Measurements from ENCODE around the gene ZNF561. TPM values are rescaled to one million over a fixed set of nuclear protein-coding genes. Genes with fewer than 3 reads are reported as not detected.

ZNF561 gene
- total and polyA plus RNA-seq, 9 of the 15 experiments (the other 6 are each of a cell fraction or from before 2014, with no cell fraction given), result 13.9 to 34.9 (median 23.6) TPM

- peak in 1 of 2 experiments; percentile 87; a peak in 1 of 4 replicates for TF ChIP-seq ZNF318 (IDR thresholded peaks at IDR 0.05; ENCODE audit: borderline replicate concordance in 1 of 2, low read depth in 1 of 2)
- peak; percentile 67 to 79; a peak in 3 of 4 replicates for TF ChIP-seq FOXK2 (conservative IDR thresholded peaks at IDR 0.05 in 1 of 2, IDR thresholded peaks at IDR 0.05 in 1 of 2; ENCODE audit: low read depth in 2 of 2)
- no peak for TF ChIP-seq ARHGAP35 (IDR thresholded peaks at IDR 0.05; ENCODE audit: partially characterized antibody)
- no peak for TF ChIP-seq ZNF311 (CRISPR knock-in tag; IDR thresholded peaks at IDR 0.05)
- no peak for TF ChIP-seq TCF15 (CRISPR knock-in tag; IDR thresholded peaks at IDR 0.05)
- TF ChIP-seq GTF2F1 (IDR thresholded peaks at IDR 0.05; ENCODE audit: low read depth, low read length), result peak; percentile 39; the same call in 1 of the 2 replicates
- TF ChIP-seq ZBTB17 (CRISPR knock-in tag; IDR thresholded peaks at IDR 0.05), result no peak
- peak; percentile 68 for TF ChIP-seq FOSL1 (tag; conservative IDR thresholded peaks at IDR 0.05)
- 0 out of 2 replicates have a peak, but pooled peaks have one; percentile 31 for TF ChIP-seq ZNF436 (CRISPR knock-in tag; IDR thresholded peaks at IDR 0.05)
- TF ChIP-seq ZNF655 (CRISPR knock-in tag; IDR thresholded peaks at IDR 0.05), result no peak
- no peak for TF ChIP-seq ETS1 (conservative IDR thresholded peaks at IDR 0.05; ENCODE audit: control insufficient read depth, low read depth, low read length)
- TF ChIP-seq MAFG (tag; conservative IDR thresholded peaks at IDR 0.05), result no peak
- TF ChIP-seq THAP7 (CRISPR knock-in tag; IDR thresholded peaks at IDR 0.05), result no peak
- peak; percentile 90 for TF ChIP-seq PHF8 (IDR thresholded peaks at IDR 0.05; ENCODE audit: borderline replicate concordance, low read length)
These were observed at the start of gene ZNF561 (continued) for GRCh38 chr19:9621156-9622037.

All from K562 (cell line).